DOHH2 (cell line): ENCODE data around the gene FAM174A.

Source experiments
- H3F3A ChIP-seq: fragments of 200-600 bp; sonication (generic), shearing (Covaris generic); 2 replicates; pipeline ENCODE4 v1.6.0; 2016; ENCODE audit warnings: antibody characterized with exemption, mild to moderate bottlenecking; ENCODE audit not compliant: control insufficient read depth, insufficient read depth
- H3K27ac ChIP-seq: fragments of 200-600 bp; sonication (generic); 2 replicates; pipeline ENCODE4 v1.5.1; 2014; ENCODE audit warnings: low read depth, mild to moderate bottlenecking, low read length, moderate library complexity
- H3K27me3 ChIP-seq: fragments of 200-600 bp; sonication (generic); 2 replicates; pipeline ENCODE4 v1.6.1; 2014; ENCODE audit warnings: mild to moderate bottlenecking, low read length, mixed read lengths; ENCODE audit not compliant: control insufficient read depth
- H3K36me3 ChIP-seq: fragments of 200-600 bp; sonication (generic); 2 replicates; pipeline ENCODE4 v1.6.1; 2014; ENCODE audit warnings: mild to moderate bottlenecking, low read length, moderate library complexity, mixed read lengths; ENCODE audit not compliant: control insufficient read depth
- H3K4me1 ChIP-seq: fragments of 200-600 bp; sonication (generic); 2 replicates; pipeline ENCODE4 v1.6.1; 2014; ENCODE audit warnings: mild to moderate bottlenecking, low read length, mixed read lengths; ENCODE audit not compliant: control insufficient read depth
- H3K4me2 ChIP-seq: fragments of 200-600 bp; sonication (generic); 2 replicates; pipeline ENCODE4 v1.6.0; 2014; ENCODE audit warnings: mild to moderate bottlenecking, low read length, moderate library complexity
- H3K4me3 ChIP-seq: fragments of 200-600 bp; sonication (generic); 2 replicates; pipeline ENCODE4 v1.5.1; 2014; ENCODE audit warnings: mild to moderate bottlenecking, low read length, mixed read lengths
- H3K79me2 ChIP-seq: fragments of 200-600 bp; sonication (generic); 2 replicates; pipeline ENCODE4 v1.6.1; 2014; ENCODE audit warnings: mild to moderate bottlenecking, low read length, mixed read lengths; ENCODE audit not compliant: control insufficient read depth
- H3K9me2 ChIP-seq: fragments of 200-600 bp; sonication (generic); replicated peaks from 2 replicates; pipeline ENCODE4 v1.6.1; 2014; ENCODE audit warnings: mild to moderate bottlenecking, low read length, mixed read lengths; ENCODE audit not compliant: control insufficient read depth
- H3K9me3 ChIP-seq: fragments of 200-600 bp; sonication (generic); 2 replicates; pipeline ENCODE4 v1.6.1; 2014; ENCODE audit warnings: antibody characterized with exemption, low read length, mixed read lengths; ENCODE audit not compliant: control insufficient read depth, insufficient read depth
- H4K20me1 ChIP-seq: fragments of 200-600 bp; sonication (generic); 2 replicates; pipeline ENCODE4 v1.6.0; 2014; ENCODE audit warnings: low read depth, mild to moderate bottlenecking, antibody characterized with exemption, low read length, moderate library complexity; ENCODE audit not compliant: control insufficient read depth, insufficient read depth
- CTCF ChIP-seq: fragments of 200-600 bp; sonication (generic); IDR thresholded peaks from one replicate; pipeline ENCODE4 v1.5.1; 2014; ENCODE audit warnings: antibody characterized with exemption, mild to moderate bottlenecking, low read depth, low read length; ENCODE audit not compliant: poor library complexity, severe bottlenecking
- EZH2phosphoT487 ChIP-seq: fragments of 200-600 bp; sonication (generic); IDR thresholded peaks from 2 replicates; pipeline ENCODE4 v1.6.1; 2017; ENCODE audit warnings: borderline replicate concordance, mild to moderate bottlenecking, antibody characterized with exemption, low read length, moderate library complexity, mixed read lengths

Gene FAM174A

GRCh38 chr5:100566382-100567141 lies 31.4 kb downstream of the FAM174A start:
- TF ChIP-seq EZH2phosphoT487, result no peak
- TF ChIP-seq CTCF, result no peak
- H3K4me2 ChIP-seq, result no peak overlapping the region
- H3K36me3 ChIP-seq, result no peaks in the 10 kb centered on the region
- no peaks in the 10 kb centered on the region for H3K9me2 ChIP-seq
- H3K27me3 ChIP-seq, result no peaks in the 10 kb centered on the region
- no peak overlapping the region for H3K4me3 ChIP-seq
- H3K4me1 ChIP-seq, result no peaks in the 10 kb centered on the region
- no peak overlapping the region for H3K27ac ChIP-seq
- no peaks in the 10 kb centered on the region for H3K79me2 ChIP-seq
- H4K20me1 ChIP-seq, result no peaks in the 10 kb centered on the region
- H3K9me3 ChIP-seq, result no peaks in the 10 kb centered on the region
- H3F3A ChIP-seq, result no peaks in the 10 kb centered on the region

DNA sequence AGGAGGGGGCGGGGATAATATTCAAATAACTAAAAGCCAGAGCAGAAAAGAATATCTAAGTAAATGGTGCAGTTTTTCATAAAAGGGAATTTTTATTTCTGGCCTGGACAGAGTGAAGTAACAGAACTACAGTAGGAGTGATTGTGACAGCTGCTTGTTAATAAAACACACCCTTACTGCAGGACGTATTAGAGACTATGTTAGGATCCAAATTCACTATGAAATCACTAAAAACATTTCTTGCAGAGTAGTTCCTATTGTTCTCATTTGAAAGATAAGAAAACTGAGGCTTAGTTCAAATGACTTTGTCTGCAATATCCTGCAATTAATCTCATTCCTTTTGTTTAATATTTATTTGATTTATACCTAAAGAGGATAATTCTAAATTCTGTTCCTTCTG lies 39.5 kb downstream of the FAM174A start:
- no peaks in the 10 kb centered on the region for H3K4me1 ChIP-seq
- no peaks in the 10 kb centered on the region for H3K36me3 ChIP-seq
- no peaks in the 10 kb centered on the region for H3K9me3 ChIP-seq
- no peaks in the 10 kb centered on the region for H4K20me1 ChIP-seq
- H3K79me2 ChIP-seq, result no peaks in the 10 kb centered on the region
- no peak overlapping the region for H3K4me2 ChIP-seq
- TF ChIP-seq EZH2phosphoT487 (no peak), CTCF (no peak)
- H3K27me3 ChIP-seq, result no peaks in the 10 kb centered on the region
- H3K27ac ChIP-seq, result no peak overlapping the region
- no peaks in the 10 kb centered on the region for H3K9me2 ChIP-seq
- H3F3A ChIP-seq, result no peaks in the 10 kb centered on the region
- no peak overlapping the region for H3K4me3 ChIP-seq

- Histone ChIP-seq H4K20me1 (no peaks in the 10 kb centered on the region), H3K4me1 (no peaks in the 10 kb centered on the region), H3K27me3 (no peaks in the 10 kb centered on the region), H3K79me2 (no peaks in the 10 kb centered on the region), H3F3A (no peaks in the 10 kb centered on the region), H3K36me3 (no peaks in the 10 kb centered on the region), H3K4me3 (no peak overlapping the region), H3K9me3 (no peaks in the 10 kb centered on the region), H3K27ac (no peak overlapping the region), H3K4me2 (no peak overlapping the region), H3K9me2 (no peaks in the 10 kb centered on the region)
- TF ChIP-seq CTCF (no peak), EZH2phosphoT487 (no peak)
Measured at GRCh38 chr5:100575815-100576214, 40.6 kb downstream of the FAM174A start.
